Duodenal mucosa (tissue), 2 donors: ENCODE measurements around the gene MARVELD2.
"Not testable (repeated sequence)": the region's sequence is repeated elsewhere in the genome, so short reads cannot be mapped to it uniquely, and the experiment has no call there.

Experiments used
- H3K27ac ChIP-seq: one replicate; pipeline ENCODE4 v1.7.0; 2013; ENCODE audit warnings: low read depth, low read length
- H3K27me3 ChIP-seq, 2 donors: one replicate each; pipeline ENCODE4 v1.7.0; 2013; ENCODE audit warnings: low read length in 2 of 2, control low read depth in 1 of 2; ENCODE audit not compliant: insufficient read depth in 2 of 2, control insufficient read depth in 1 of 2
- H3K36me3 ChIP-seq, 2 donors: one replicate each; pipeline ENCODE4 v1.7.0; 2013; ENCODE audit warnings: low read length in 2 of 2, control low read depth in 1 of 2; ENCODE audit not compliant: insufficient read depth in 2 of 2, control insufficient read depth in 1 of 2
- H3K4me1 ChIP-seq, 2 donors: one replicate each; pipeline ENCODE4 v1.7.0; 2013; ENCODE audit warnings: low read length in 2 of 2, control low read depth in 1 of 2; ENCODE audit not compliant: insufficient read depth in 2 of 2, control insufficient read depth in 1 of 2
- H3K4me3 ChIP-seq, 2 donors: one replicate each; pipeline ENCODE4 v1.7.0; 2013; ENCODE audit warnings: low read length in 2 of 2, low read depth in 1 of 2
- H3K9ac ChIP-seq, 2 donors: one replicate each; pipeline ENCODE4 v1.7.0; 2013; ENCODE audit warnings: low read length in 2 of 2, low read depth in 1 of 2
- H3K9me3 ChIP-seq, 2 donors: one replicate each; pipeline ENCODE4 v1.7.0; 2013; ENCODE audit warnings: low read length in 2 of 2, control low read depth in 1 of 2; ENCODE audit not compliant: control insufficient read depth in 1 of 2

MARVELD2 gene

GRCh38 chr5:69471516-69471915, 56.6 kb downstream of the MARVELD2 start:
- H3K36me3 ChIP-seq, H3K9ac ChIP-seq, H3K4me1 ChIP-seq, H3K9me3 ChIP-seq, H3K4me3 ChIP-seq, H3K27ac ChIP-seq, H3K27me3 ChIP-seq: not testable (repeated sequence)

DNA sequence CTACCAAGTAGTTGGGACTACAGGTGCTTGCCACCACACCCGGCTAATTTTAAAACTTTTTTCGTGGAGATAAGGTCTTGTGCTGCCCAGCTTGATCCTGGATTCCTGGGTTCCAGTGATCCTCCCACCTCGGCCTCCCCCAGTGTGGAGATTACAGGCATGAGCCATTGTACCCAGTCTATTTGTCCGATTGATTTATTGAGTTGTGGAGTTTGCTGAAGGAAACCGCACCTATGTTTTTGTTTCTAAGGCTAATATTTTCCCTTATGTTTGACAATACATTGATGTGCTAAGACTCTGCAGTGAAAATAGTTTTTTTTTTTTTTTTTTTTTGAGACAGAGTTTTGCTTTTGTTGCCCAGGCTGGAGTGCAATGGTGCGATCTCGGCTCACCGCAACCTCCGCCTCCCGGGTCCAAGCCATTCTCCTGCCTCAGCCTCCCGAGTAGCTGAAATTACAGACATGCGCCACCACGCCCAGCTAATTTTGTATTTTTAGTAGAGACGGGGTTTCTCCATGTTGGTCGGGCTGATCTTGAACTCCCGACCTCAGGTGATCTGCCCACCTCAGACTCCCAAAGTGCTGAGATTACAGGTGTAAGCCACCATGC, 57.7 kb downstream of the MARVELD2 start:
- H3K4me1 ChIP-seq, H3K9me3 ChIP-seq, H3K9ac ChIP-seq, H3K27ac ChIP-seq, H3K27me3 ChIP-seq, H3K4me3 ChIP-seq, H3K36me3 ChIP-seq: not testable (repeated sequence)

DNA sequence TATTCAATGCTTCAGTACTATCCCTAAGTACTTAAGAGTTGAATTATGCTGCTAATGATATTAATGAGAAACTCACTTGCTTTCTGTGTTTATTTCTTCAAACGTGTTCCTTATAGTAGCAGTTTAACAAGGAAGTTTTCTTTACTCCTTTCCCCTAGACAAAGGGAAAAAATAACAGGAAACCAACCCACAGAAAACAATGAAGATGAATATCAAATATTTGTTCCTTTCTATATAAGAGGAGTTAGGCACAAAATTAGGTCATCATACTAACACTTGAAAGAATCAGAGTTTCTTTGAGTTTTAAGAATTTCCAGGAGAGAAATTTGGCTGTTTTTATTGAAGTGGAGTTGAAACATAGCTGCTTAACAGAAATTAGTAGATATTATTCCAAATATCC, 62.3 kb downstream of the MARVELD2 start:
- no peaks in the 10 kb centered on the region for H3K36me3 ChIP-seq
- no peaks in the 10 kb centered on the region for H3K27me3 ChIP-seq
- H3K9ac ChIP-seq = no peak overlapping the region
- no peak overlapping the region for H3K4me3 ChIP-seq
- no peaks in the 10 kb centered on the region for H3K9me3 ChIP-seq
- H3K27ac ChIP-seq = no peak overlapping the region
- no peaks in the 10 kb centered on the region for H3K4me1 ChIP-seq

- H3K9ac ChIP-seq, H3K36me3 ChIP-seq, H3K9me3 ChIP-seq, H3K27ac ChIP-seq, H3K27me3 ChIP-seq, H3K4me3 ChIP-seq, H3K4me1 ChIP-seq: not testable (repeated sequence)
Measured at GRCh38 chr5:69478296-69478695, 63.4 kb downstream of the MARVELD2 start.

- H3K9ac ChIP-seq = no peak overlapping the region
- H3K36me3 ChIP-seq = no peaks in the 10 kb centered on the region
- no peaks in the 10 kb centered on the region for H3K27me3 ChIP-seq
- H3K4me3 ChIP-seq = no peak overlapping the region
- peaks cover 0 to 6% of the 10 kb centered on the region in 2 donors for H3K4me1 ChIP-seq
- H3K9me3 ChIP-seq = no peaks in the 10 kb centered on the region
- H3K27ac ChIP-seq = no peak overlapping the region
Measured at GRCh38 chr5:69484891-69485290, 70.0 kb downstream of the MARVELD2 start.

GRCh38 chr5:69485471-69485870, 70.6 kb downstream of the MARVELD2 start:
- no peak overlapping the region for H3K9ac ChIP-seq

DNA sequence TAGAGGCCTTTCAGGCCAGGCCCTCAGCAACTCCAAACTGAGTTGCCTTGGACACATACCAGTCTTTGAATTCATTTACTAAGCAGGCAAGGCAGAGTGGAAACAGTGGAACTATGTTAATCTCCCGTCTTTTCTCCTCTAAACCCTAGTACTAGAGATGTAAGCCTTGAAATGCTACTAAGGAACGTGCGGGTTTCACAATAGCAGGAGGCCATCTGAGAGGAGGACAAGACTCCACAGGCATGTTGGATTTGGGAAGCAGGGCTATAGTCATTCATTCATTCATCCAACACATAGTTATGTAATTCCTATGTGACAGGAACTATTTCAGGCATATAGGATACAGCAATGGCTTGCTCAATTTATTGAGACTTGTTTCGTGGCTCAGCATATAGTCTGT, 74.3 kb downstream of the MARVELD2 start:
- H3K9ac ChIP-seq = no peak overlapping the region
- H3K27me3 ChIP-seq = no peaks in the 10 kb centered on the region
- no peak overlapping the region for H3K4me3 ChIP-seq
- no peaks in the 10 kb centered on the region for H3K9me3 ChIP-seq
- H3K36me3 ChIP-seq = no peaks in the 10 kb centered on the region
- H3K4me1 ChIP-seq = peaks cover 5 to 11% of the 10 kb centered on the region in 2 donors
- no peak overlapping the region for H3K27ac ChIP-seq

More at GRCh38 chr5:69485471-69485870, 70.6 kb downstream of the MARVELD2 start:
- Histone ChIP-seq H3K4me3 (no peak overlapping the region), H3K36me3 (no peaks in the 10 kb centered on the region), H3K27ac (no peak overlapping the region), H3K9me3 (no peaks in the 10 kb centered on the region), H3K4me1 (peaks cover 0 to 6% of the 10 kb centered on the region in 2 donors), H3K27me3 (no peaks in the 10 kb centered on the region)

- Histone ChIP-seq H3K4me1 (peaks cover 10 to 22% of the 10 kb centered on the region in 2 donors), H3K27me3 (no peaks in the 10 kb centered on the region), H3K4me3 (no peak overlapping the region), H3K9me3 (no peaks in the 10 kb centered on the region), H3K27ac (no peak overlapping the region), H3K36me3 (no peaks in the 10 kb centered on the region), H3K9ac (no peak overlapping the region)
Measured at GRCh38 chr5:69491027-69491426, 76.1 kb downstream of the MARVELD2 start.

DNA sequence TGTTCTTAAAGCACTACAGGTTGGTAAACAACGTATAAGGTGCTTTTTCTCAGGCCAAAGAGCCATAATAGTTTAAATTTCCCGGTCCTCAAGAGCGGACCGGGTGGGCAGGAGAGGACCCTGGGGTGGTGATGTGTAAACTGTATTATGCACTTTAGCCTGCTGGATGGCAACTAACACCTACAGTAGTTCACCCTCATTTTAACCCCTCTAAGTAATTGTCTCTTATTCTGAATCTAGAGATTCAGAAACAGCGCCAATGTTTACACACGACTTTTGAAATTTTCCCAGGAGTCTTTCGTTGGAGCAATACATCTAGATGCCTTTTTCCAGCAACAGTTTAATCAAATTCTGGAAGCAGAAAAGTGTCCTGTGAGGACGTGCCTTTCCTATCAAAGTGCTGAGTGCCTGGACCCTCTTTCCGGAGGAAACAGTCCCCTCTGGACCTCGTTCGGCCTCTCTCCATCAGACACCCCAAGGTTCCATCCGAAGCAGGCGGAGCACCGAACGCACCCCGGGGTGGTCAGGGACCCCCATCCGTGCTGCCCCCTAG, 77.0 kb downstream of the MARVELD2 start:
- H3K36me3 ChIP-seq = no peaks in the 10 kb centered on the region
- peak overlapping the region; percentile 80 to 87 for H3K4me3 ChIP-seq
- H3K9ac ChIP-seq = peak overlapping the region; percentile 88
- H3K4me1 ChIP-seq = peaks cover 13 to 22% of the 10 kb centered on the region in 2 donors
- peak overlapping the region; percentile 85 for H3K27ac ChIP-seq
- no peaks in the 10 kb centered on the region for H3K27me3 ChIP-seq
- H3K9me3 ChIP-seq = no peaks in the 10 kb centered on the region

- H3K27ac ChIP-seq = peak within 1 kb of the TSS; percentile 85
- H3K9me3 ChIP-seq = no peaks in the 10 kb centered on the region
- H3K27me3 ChIP-seq = no peaks in the 10 kb centered on the region
- peaks cover 13 to 22% of the 10 kb centered on the region in 2 donors for H3K4me1 ChIP-seq
- peak within 1 kb of the TSS; percentile 88 for H3K9ac ChIP-seq
- peak within 1 kb of the TSS; percentile 80 to 87 for H3K4me3 ChIP-seq
- H3K36me3 ChIP-seq = no peaks in the 10 kb centered on the region
Measured at GRCh38 chr5:69492391-69492922, 77.5 kb downstream of the MARVELD2 start, which contains the start of gene OCLN. Gene OCLN, plus strand, starts transcription at chr5:69492790. Its CDS starts 11,455 bp downstream, at chr5:69504245.
